Upper lobe of left lung (tissue), 4 donors: ENCODE measurements around the gene TPSD1.
"Not testable (repeated sequence)": the region's sequence is repeated elsewhere in the genome, so short reads cannot be mapped to it uniquely, and the experiment has no call there.

ENCODE experiments used
- POLR2A ChIP-seq, 4 donors: fragments of 450-650 bp; IDR thresholded peaks; one replicate each; pipeline ENCODE4 v1.5.1; 2016 to 2017; ENCODE audit warnings: antibody characterized with exemption in 4 of 4, mild to moderate bottlenecking in 2 of 4
- POLR2AphosphoS5 ChIP-seq, 2 donors: sonication (generic); formaldehyde crosslinking; IDR thresholded peaks; one replicate each; pipeline ENCODE4 v1.5.1; 2017; ENCODE audit warnings: antibody characterized with exemption in 2 of 2
- TF ChIP-seq, protein P1 (sequence below), 6 experiments: fragments of 450-650 bp in 4 of 6; fragments of 200-600 bp in 2 of 6; sonication (generic) in 2 of 6; IDR thresholded peaks; one replicate each; pipeline ENCODE4 v1.5.1; 2016 to 2019; ENCODE audit warnings: antibody characterized with exemption in 6 of 6

DNA sequence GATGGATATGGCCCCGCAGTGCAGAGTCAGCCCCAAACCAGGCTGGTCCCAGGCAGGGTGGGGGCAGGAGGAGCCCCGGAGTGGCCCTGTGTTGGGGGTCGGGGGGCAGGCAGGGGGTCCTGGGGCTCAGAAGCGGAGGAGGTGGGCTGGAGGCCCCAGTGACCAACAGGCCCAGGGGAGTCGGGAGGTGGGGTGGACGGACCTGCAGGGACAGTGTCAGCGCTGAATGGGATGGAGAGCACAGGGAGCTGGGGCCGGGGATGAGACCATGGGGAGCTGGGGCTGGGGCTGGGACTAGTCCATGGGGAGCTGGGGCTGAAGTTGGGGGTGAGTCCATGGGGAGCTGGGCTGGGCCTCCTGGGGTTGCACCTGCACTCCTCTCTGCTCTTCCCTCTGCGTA, 16.3 kb upstream of the TPSD1 start:
- TF ChIP-seq, protein P1, sequence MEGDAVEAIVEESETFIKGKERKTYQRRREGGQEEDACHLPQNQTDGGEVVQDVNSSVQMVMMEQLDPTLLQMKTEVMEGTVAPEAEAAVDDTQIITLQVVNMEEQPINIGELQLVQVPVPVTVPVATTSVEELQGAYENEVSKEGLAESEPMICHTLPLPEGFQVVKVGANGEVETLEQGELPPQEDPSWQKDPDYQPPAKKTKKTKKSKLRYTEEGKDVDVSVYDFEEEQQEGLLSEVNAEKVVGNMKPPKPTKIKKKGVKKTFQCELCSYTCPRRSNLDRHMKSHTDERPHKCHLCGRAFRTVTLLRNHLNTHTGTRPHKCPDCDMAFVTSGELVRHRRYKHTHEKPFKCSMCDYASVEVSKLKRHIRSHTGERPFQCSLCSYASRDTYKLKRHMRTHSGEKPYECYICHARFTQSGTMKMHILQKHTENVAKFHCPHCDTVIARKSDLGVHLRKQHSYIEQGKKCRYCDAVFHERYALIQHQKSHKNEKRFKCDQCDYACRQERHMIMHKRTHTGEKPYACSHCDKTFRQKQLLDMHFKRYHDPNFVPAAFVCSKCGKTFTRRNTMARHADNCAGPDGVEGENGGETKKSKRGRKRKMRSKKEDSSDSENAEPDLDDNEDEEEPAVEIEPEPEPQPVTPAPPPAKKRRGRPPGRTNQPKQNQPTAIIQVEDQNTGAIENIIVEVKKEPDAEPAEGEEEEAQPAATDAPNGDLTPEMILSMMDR (IDR thresholded peaks at IDR 0.05), result not testable (repeated sequence)
- TF ChIP-seq POLR2AphosphoS5, POLR2A (IDR thresholded peaks at IDR 0.05): not testable (repeated sequence)
